Tibial nerve (tissue), 4 donors: Measurements from ENCODE around the gene HDGFL2.

Experiments used
- CTCF ChIP-seq, 5 experiments: fragments of 200-600 bp in 3 of 5; fragments of 450-650 bp in 2 of 5; sonication (generic) in 3 of 5; IDR thresholded peaks; one replicate each; pipeline ENCODE4 v1.5.1; 2016 to 2019; ENCODE audit warnings: antibody characterized with exemption in 5 of 5, mild to moderate bottlenecking in 3 of 5, moderate library complexity in 2 of 5
- EP300 ChIP-seq, 2 donors: sonication (generic); formaldehyde crosslinking; IDR thresholded peaks; one replicate each; pipeline ENCODE4 v1.6.1; 2017; ENCODE audit warnings: antibody characterized with exemption in 2 of 2, mild to moderate bottlenecking in 1 of 2
- POLR2A ChIP-seq, 2 donors: fragments of 450-650 bp; IDR thresholded peaks; one replicate each; pipeline ENCODE4 v1.6.1; 2017; ENCODE audit warnings: antibody characterized with exemption in 2 of 2, mild to moderate bottlenecking in 2 of 2, moderate library complexity in 2 of 2

GRCh38 chr19:4425537-4425936, 46.6 kb upstream of the HDGFL2 start:
- no peak for TF ChIP-seq CTCF (IDR thresholded peaks at IDR 0.05)
- TF ChIP-seq POLR2A (IDR thresholded peaks at IDR 0.05), result no peak
- no peak for TF ChIP-seq EP300 (IDR thresholded peaks at IDR 0.05)
